HG02763 (cell line): ENCODE results near the gene ABL2.
"Not testable (repeated sequence)": the region's sequence is repeated elsewhere in the genome, so short reads cannot be mapped to it uniquely, and the experiment has no call there.

Source experiments
- ATAC-seq: cut with Tn5 transposase; IDR thresholded peaks from one replicate; pipeline ENCODE4 v1.9.1; 2021; ENCODE audit warnings: mild to moderate bottlenecking, moderate library complexity; ENCODE audit not compliant: unreplicated experiment

ABL2 gene

DNA sequence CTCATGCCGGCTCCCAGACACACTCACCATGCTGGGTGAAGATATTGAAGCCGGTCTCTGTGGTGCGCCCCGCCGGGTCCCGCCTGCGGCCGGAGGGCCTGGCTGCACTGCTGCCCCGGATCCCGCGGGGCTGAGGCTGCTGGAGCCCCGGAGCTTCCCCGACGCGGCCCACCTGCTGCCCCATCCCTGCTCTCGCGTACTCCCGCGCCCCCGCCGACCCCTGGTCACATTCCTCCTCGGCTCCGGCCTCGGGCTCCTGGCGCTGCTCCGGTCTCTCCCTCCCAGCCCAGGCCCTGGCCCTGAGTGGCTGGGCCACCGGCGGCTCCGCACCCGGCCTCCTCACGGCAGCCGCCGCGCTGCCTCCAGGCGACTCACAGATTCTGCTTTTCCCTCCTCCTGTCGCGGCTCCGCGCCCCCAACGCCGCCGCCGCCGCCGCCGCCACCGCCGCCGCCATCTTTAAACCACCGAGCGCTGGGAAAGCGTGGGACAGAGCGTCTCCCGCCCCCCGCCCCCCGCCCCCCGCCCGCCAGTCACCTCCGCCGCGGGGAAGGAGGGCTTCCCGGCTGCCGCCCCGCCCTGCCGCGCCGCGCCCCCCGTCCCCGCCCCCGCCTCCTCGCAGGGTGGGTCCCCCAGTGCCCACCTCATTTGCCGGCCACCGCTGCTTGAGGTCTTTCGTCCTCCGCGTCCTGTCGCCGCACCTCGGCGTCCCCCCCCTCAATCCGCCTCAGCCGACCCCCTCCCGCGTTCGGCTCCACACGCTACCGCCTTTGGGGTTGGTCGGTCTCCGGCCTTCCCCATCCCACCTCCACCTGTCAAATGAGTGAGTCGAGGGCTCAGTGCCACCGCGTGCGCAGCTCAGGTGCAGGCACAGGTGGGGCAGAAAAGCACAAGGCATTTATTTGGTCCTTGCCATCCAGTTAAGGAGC is at the start of gene ABL2:
ABL2 (minus strand) TSS at position 464 of the 927 bp plus-strand sequence; CDS start at position 184, 280 bp downstream.
- ATAC-seq: peak; percentile 47

DNA sequence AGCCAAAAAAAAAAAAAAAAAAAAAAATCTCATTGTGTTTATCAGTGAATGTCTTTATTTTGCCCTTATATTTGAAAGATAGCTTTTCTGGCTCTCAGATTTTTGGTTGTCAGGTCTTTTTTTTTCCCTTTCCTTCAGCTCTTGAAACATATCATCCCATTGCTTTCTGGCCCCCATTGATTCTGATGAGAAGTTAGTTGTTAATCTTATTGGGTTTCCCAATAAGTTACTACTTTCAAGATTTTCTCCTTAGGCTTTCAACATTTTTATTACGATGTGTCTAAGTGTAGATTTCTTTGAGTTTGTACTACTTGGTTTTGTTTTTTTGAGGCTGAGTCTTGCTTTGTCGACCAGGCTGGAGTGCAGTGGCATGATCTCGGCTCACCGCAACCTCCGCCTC is 49.4 kb upstream of the ABL2 start:
- no peak for ATAC-seq

DNA sequence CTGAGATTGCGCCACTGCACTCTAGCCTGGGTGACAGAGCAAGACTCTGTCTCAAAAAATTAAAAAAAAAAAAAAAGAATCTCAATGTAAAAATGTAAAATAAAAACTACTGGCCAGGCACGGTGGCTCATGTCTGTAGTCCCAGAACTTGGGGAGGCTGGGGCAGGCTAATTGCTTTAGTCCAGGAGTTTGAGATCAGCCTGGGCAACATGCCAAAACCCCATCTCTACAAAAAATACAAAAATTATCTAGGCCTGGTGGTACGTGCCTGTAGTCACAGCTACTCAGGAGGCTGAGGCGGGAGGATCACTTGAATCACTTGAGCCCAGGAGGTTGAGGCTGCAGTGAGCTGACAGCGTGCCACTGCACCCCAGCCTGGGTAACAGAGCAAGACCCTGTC is 44.9 kb upstream of the ABL2 start:
- ATAC-seq: not testable (repeated sequence)

DNA sequence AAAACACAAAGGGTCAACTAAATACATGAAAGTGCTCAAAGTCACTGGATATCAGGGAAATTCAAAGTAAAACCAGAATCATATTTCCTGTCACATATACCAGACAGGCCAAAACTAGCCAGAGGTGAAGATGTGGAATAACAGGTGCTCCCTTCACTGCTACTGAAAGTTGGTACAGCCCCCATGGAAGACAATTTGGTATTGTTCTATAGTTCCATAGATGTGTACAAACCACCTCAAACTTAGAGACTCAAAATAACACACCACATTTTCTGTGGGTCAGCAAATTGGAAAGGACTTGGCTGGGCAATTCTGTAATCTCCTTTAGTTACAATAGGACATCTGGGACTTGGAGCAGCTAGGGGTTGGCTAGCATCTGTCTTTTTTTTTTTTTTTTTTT is 39.6 kb upstream of the ABL2 start:
- ATAC-seq: no peak

DNA sequence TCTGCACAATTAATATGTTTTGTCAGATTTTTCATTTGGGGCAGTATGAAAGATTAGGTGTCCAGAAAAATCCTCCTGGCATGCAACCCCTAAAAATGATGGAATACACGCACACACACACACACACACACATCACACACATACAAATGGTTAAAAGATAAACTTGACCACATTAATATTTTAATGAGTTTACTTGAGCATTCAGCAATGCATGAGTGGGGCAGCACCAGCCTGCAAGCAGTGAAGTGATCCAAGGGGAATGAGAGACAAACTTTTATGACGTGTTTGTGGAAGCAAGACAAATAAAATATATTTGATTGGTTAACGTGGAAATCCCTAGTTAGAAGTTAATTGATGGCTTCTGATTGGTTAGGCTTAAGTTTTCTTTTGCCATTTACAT is 35.0 kb upstream of the ABL2 start:
- no peak for ATAC-seq

DNA sequence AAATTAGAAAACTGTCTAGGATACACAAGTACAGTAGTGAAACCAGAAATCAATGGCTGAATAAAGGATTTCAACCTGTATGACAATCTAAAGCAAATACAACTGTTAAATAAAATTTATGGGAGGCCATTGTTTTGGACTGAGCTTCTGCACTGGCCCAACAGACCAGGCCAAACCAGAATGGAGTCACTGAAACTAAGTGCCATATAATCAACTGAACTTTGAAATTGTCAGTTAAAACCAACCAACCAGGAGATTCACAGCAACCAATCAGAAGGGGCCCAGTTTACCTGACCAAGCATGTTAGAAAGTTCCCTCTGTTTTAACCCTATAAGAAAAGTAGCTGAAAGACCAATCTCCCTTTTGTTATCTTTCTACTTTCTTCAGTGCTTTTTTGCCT is 33.6 kb upstream of the ABL2 start:
- no peak for ATAC-seq

DNA sequence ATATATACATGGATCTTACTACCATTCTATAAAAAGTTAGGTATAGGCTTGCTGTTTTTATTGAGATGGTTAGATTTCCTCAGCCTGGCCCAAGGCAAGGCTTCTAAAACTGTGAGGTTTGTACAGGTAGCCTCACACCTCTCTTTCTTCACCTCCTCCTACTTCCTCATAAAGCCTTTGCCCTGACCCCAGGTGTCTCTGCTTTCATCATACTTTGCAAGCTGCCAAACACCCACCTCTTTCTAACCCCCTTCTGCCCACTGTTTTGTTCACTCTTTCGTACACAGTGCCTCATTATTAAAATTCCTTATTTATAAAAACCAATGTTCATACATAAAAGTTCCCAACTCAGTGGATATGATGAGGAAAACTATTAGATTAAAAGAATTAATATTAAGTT is 32.7 kb upstream of the ABL2 start:
- ATAC-seq: no peak

DNA sequence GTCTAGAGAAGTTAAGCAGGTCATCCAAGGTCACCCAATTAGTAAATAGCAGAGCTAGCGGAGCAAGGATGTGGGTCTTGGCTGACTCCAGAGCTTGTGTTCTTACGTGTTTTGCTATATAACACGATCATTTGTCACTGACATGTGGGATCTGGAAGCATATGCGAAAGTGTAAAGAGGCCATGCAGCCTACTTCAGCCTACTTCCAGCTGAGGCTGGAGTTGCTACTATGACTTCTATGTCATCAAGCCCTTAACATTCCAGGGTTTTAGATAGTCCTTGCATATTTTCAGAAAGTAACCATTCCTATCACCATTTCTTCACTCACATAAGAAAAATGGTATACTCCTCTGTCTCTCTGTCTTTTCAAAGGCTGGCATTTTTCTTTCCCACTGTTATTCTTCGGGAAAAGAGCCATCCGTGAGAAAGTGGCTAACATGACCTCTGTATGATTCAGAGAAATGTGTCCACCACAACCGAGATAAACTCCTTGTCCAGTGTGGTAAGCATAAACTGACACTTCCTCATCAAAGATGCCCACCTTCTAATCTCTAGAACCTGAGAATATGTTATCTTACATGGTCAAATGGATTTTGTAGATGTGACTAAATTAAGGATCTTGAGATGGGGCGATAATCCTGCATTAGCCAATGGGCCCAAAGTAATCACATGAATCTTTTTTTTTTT is 24.0 kb upstream of the ABL2 start:
- ATAC-seq: no peak

DNA sequence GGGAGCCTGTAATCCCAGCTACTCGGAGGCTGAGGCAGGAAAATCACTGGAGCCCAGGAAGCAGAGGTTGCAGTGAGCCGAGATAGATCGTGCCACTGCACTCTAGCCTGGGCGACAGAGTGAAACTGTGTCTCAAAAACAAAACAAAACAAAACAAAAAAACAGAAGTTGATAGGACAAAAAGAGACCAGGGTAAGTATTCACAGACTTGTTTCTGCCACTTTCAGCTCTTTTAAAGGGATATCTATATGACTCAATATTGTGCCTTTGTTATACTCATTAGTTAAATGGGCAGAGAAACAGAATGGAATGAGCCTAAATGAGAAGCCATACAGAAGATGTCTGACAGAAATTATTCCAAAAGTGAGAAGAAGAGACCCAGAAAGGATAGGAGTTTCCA is 23.1 kb upstream of the ABL2 start:
- ATAC-seq: no peak

DNA sequence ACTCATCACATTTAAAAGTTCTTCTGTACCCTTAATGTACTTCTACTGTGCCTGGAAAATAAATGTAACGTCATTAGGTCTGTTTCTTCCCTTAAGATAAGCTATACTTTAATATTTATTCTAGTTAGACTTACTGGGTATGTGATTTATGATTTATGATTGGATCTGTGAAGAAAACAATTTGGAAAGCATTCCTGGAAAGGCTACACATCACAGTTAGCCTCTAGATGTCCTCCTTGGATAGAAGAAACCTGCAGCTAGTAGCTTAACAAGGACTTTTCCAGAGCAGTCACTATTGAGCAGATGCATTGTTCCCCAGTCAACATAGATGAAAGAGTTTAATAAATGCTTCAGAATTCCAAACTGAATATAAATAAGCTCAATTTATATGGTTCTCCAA is 22.2 kb upstream of the ABL2 start:
- ATAC-seq: no peak

DNA sequence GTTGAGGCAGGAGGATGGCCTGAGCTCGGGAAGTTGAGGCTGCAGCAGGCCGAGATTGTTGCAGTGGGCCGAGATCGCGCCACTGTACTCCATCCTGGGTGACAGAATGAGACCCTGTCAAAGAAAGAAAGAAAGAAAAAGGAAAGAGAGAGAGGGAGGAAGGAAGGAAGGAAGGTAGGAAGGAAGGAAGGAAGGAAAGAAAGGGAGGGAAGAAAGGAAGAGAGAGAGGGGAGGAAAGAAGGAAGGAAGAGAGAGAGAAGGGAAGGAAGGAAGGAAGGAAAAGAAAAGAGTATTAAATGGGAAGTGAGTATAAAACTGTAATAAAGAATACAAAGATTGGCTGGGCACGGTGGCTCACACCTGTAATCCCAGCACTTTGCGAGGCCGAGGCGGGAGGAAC is 18.4 kb upstream of the ABL2 start:
- ATAC-seq: no peak

DNA sequence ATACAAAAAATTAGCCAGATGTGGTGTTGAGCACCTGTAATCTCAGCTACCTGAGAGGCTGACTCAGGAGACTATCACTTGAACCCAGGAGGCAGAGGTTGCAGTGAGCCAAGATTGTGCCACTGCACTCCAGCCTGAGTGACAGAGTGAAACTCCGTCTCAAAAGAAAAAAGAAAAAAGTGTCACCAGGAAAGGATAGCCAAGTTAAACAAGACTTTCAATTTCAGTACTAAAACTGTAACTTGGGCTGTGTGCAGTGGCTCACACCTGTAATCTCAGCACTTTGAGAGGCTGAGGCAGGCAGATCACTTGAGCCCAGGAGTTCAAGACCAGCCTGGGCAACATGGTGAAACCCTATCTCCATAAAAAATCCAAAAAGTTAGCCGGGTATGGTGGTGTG is 15.9 kb upstream of the ABL2 start:
- ATAC-seq: not testable (repeated sequence)

DNA sequence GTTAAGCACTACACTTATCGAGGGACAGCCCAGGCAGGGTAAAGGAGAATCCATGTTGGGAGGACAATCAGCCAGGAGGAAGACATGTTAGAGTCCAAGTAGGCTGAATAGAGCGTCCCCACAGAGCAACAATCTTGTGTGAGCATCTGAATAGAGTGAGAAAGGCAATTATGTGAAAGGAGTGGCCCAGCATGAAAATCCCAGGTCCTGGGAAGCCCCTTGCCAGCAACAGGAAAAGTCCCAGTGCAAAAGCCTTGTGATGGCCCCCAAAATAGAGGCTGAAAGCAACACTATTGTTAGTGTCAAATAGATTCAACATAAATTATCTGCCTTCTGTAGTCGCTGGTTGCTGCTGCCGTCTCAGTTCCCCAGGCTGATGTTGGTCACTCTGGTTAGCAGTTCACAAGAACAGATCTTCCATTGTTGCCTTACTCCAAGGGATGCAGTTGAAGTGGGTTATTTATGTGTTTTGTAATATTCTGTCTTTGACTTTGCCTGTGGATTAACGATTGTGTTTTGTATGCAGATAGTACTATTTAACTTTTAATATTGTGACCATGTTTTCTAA is 12.1 kb upstream of the ABL2 start:
- ATAC-seq: no peak

DNA sequence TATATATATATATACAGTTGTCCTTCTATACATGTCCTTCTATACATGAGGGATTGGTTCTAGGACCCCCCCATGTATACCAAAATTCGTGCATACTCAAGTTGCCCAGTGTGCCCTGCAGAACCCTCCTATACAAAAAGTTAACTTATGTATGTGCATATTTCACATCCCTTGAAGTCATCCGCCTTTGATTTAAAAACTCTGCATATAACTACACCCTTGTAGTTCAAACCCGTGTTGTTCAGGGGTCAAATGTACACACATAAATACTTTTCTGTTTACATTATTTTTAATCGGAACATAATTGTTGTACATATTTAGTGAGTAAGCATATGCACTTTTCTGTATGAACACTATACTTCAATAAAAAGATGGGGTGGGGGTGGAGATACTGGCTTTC is 7.7 kb upstream of the ABL2 start:
- no peak for ATAC-seq

DNA sequence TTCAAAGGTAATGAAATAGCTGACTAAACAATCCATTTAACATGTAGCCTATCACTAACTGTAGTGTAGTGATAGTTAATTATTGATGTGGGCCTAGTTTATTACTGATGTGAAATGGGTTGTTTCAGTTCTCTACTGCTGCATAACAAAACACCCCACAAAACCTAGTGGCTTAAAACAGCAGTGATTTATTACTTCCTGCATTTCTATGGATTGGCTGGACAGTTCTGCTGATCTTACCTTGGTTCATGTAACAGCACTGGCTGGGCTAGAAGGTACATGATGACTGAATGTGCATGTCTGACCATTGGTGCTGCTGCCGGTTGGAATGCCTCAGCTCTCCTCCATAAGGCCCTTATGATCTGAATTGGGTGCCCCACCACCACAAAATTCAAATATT is 5.4 kb upstream of the ABL2 start:
- ATAC-seq: no peak

DNA sequence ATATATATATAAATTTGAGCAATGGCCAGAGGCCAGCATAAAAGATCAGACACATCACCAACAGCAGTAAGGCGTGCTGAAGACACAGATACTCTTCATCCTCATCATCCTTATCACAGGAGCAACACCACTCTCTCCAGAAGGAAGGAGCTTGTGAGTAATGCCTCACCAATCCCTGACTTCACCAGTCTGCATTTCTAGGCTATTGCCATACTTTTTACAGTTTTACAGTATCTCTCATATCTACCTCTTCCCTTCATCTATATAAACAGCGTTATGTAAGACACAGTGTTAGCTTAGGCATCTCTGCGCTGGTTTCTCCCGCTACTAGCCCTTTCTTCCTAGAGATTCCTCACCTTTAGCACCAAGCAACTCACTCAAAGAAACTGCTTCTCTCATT is 2.4 kb upstream of the ABL2 start:
- ATAC-seq: no peak

DNA sequence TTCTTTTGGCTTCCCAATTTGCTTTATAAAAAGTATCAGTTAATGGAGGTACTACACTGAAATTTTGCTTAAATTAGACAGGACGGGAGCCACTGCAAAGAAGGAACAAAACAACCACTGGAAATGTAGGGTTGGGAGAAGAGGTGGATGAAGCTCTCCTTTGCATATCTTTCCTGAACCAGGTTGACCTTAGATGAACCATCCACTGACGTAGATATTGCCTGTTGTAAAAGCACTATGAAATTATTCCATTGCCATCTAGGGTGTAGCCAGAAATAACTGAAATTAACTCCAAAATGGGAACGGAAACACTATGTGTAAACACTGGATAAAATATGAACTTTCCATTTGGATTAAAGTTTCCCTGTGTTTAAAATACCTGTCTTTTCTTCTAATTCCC is 1.2 kb upstream of the ABL2 start:
- no peak for ATAC-seq

DNA sequence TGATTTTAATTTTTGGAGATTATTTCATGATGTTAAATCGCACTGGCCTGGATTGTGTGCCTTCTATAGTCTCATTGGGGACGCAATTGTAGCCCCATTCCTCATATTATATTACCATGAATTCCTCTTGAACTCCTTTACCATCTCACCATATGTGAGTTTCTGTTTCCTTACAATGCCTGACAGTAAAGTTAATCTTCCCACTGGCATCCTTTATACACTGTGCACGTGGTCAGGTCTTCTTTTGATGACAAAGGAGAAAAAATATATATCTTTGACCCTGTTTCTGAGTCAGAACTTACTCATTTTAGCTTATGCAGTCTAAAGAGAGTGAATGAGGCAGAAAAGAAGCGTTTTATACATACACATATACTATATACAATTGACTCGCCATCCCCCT is 774 bp upstream of the ABL2 start:
- ATAC-seq: no peak

DNA sequence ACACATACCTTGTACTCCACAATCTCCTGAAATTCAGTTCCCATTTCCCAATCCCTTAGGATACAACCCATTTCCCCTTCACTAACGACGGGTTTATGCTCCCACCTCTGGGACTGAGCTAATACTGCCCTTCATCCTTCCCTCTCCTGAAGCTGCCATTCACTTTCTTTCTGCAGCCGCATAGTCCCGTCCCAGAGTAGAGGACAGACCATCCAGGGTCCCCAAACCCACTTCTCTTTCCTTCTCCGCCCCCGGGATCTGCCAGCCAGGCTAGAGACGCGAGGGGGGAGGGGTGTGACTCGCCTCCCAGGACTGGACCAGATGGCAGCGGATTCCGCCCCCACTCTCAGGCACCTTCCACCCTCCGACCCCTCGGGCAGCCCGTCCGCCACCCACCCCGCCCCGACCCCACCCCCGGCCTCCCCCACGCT is 679 bp downstream of the ABL2 start:
- peak; percentile 19 for ATAC-seq

DNA sequence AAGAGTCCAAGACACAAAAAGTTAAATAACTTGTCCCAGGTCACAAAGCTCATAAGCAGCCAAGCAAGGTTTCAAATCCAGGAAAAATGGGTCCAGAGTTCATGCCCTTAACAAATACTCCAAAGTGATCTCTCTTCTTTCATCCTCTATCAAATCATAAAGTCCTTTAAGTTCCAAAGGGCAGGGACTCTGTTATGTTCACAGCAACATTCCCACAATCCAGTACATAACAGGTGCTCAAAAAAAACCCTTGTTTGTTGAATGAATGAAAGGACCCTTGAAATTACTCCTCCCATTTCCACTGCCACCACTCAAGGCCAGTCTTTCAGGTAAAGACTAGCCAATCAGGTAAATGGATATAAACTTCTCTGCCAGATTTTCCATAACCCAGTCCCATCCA is 2.7 kb downstream of the ABL2 start:
- ATAC-seq: no peak

DNA sequence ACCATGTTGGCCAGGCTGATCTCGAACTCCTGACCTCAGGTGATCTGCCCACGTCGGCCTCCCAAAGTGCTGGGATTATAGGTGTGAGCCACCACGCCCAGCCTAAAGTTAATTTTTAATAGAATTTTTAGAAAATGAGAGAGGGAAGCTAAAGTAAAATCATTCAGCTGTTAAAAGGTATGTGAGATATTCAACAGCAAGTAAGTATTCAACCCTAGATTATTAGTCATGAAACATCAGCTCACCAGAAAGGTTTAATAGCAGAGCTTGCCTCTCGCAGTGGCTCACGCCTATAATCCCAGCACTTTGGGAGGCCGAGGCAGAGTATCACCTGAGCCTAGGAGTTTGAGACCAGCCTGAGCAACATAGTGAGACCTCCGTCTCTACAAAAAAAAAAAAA is 5.0 kb downstream of the ABL2 start:
- ATAC-seq: not testable (repeated sequence)

DNA sequence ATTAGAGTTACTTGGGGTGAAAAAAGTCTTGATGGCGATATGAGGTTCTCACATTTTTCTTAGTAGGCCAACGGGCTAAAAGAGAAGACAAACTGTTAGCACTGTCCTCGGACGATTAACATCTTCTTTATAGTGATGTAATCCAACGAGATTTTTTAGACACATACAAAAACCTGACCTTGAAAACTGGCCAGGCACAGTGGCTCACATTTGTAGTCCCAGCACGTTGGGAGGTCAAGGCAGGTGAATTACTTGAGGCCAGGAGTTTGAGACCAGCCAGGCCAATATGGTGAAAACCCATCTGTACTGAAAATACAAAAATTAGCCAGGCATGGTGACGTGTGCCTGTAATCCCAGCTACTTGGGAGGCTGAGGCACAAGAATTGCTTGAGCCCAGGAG is 8.4 kb downstream of the ABL2 start:
- not testable (repeated sequence) for ATAC-seq
